CD4-positive, alpha-beta T cell treated with Interleukin-15 for 1 hour (primary cell): ENCODE measurements around the gene LYSMD1.

Experiments used
- DNase-seq: peaks from one replicate; pipeline ENCODE4 v3.0.0-alpha.2; 2020

The LYSMD1 gene

DNA sequence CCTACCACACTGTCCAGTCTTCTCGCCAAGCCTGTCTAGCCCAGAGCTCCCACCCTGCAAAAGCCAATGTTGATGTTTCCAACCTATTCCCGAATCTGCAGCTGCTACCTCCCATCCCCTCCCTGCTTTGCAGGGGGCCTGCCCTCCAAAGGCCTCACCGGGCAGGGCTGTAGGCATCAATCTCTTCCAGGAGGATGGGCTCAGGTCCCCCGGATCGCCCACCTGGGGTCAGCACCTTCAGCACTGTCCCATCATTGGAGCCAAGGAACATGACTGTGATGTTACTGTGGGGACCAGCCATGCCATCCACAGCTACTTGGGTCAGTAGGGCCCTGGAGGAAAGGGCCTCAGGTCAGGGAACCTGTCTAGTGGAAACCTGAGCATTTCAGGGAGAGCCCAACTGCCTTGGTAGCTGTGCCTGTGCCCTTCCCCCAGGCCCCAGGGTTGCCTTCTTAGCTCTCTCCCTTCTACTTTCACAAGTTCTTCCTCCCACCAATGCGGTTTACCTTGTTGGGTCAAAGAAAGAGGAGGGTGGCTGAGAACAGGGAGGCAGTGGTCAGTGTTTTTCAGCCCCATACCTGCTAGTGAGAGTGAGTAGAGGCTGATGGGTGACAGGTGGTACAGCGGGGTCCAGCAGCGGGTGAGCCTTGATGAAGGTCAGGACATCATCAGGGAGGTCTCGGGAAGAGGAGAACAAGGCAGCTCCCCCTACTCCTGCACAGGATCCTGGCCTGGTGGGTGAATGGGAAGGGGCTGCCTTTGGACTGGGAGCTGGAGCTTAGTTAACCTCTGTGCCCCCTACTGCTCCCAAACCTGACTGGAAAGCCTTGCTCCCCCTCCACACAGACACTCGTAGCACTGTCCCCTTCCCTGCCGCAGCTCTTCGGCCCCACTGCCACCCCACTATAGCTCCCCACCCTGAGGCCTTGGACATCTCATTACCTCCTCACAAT is 30.0 kb downstream of the LYSMD1 start:
- DNase-seq: no peak

DNA sequence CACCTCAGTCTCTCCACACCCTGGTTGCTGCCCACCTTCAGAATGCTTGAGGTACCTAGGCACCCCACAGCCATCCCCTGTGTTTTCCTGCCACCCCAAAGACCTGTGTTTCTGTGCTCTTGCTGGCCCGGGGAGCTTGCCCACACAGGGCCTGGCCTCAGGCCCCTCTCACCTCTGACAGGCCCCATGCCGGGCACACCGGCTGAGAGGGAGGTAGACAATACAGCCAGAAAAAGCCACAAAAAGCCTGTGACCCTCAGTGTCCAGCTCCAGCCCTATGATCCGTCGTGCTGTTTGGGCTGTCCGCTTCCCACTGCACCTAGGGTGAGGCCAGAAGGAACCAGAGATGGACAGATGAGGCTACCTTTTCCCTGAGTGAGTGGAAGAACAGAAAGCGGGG is 30.7 kb downstream of the LYSMD1 start:
- DNase-seq: no peak

- DNase-seq: no peak
Measured at GRCh38 chr1:151134396-151134795, 31.3 kb downstream of the LYSMD1 start.

- DNase-seq: no peak
Measured at GRCh38 chr1:151133018-151133806, 32.5 kb downstream of the LYSMD1 start.

- DNase-seq: no peak
Measured at GRCh38 chr1:151132335-151133017, 33.2 kb downstream of the LYSMD1 start.

DNA sequence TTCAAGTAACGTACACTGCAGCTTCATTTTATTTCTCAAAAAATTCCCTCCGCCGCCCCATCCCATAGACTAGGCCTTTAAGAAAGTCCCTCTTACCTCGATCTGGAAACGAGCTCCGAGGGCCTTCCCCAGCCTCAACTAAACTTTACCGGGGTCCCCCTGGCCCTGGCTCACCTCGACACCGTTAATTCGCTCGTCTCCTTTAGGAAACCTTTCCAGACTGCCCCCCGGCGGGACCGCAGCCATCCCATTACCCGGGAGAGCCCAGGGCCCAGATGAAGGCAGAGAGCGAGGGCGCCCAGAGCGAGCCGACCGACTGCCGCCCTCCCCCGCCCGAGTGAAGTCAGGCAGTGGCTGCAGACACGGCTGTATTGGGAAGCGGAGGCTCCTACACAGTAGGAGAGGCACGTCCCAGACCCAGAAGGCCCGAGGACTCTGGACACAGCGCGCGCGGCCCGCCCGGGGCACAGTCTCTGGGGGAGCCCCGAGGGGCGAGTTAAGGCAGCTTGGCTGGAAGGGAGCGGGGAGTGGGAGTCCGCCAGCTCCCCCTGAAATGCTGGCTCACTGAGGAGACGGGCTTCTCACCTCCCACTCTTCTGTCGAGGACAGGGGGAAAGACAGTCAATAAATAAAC is 33.9 kb downstream of the LYSMD1 start:
- DNase-seq: no peak

DNA sequence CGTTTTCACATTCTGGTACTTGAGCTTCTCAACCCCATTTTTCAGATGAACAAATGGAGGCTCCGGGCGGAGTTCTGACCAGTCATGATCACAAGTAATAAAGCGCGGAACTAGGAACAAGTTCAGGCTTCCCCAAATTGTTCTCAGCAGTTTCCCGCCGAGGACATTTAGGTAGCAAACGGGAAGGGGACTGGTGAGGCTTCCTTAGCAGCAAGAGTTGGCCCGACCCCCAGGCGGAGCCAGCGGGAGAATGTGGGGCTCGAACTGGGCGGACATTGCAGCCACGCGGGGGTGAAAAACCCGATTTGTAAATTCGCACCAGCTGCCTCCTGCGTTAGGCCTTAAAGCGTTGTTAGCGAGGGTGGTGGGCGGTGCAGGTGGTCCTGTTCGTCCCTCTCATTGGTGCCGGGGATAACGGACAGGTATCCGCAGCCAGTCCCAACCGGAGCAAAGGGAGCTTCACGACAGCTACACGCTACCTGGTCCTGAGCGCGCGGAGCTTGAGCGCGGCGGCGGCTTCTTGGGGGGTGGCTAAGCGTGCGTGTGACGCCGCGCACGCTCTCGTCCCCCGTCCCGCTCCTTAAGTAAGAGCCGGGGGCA is 34.6 kb downstream of the LYSMD1 start:
- peak; percentile 86 for DNase-seq

GRCh38 chr1:151128800-151129199 is 36.9 kb downstream of the LYSMD1 start:
- no peak for DNase-seq

- DNase-seq: no peak
Measured at GRCh38 chr1:151124763-151125403, 40.8 kb downstream of the LYSMD1 start.

GRCh38 chr1:151113877-151114276 is 51.8 kb downstream of the LYSMD1 start:
- DNase-seq: no peak
